ENCODE measurements around the gene TERT.
A peak's percentile ranks its signal among the peaks of the same experiment; 100 is the strongest.

TERT gene

GRCh38 chr5:1325870-1326531 lies 31.1 kb upstream of the TERT start:
- no peak overlapping the region for H3K4me3 ChIP-seq (ENCODE audit: low read depth, low read length)
- no peaks in the 10 kb centered on the region for H3K4me1 ChIP-seq (ENCODE audit: control insufficient read depth, insufficient read depth, low read length)
- peaks cover 0 to 77% of the 10 kb centered on the region in 2 experiments; a peak in 2 of 3 replicates for H3K36me3 ChIP-seq (ENCODE audit: control insufficient read depth in 2 of 2, insufficient read depth in 1 of 2, low read length in 2 of 2)
- no peak overlapping the region for H3K27ac ChIP-seq (ENCODE audit: extremely low read depth, low read depth, low read length)
- no peaks in the 10 kb centered on the region for H3K9me3 ChIP-seq (ENCODE audit: control insufficient read depth, insufficient read depth, low read depth, low read length)
- ChIA-PET POLR2A (interaction anchor here (0.8 to 3.6 kb wide), 4 partner anchors 9 to 124 kb away, joined by 3 to 37 read pairs (median 4); partner anchors contain the start of gene CLPTM1L), CTCF (interaction anchor here (0.6 to 0.8 kb wide), 3 partner anchors 12 to 668 kb away, joined by 3 to 5 read pairs (median 3); no protein-coding TSS in a partner anchor)
- TF ChIP-seq ZNF37A (tag by site-specific recombination; IDR thresholded peaks at IDR 0.05) (no peak), ZNF394 (tag by site-specific recombination; IDR thresholded peaks at IDR 0.05; ENCODE audit: borderline replicate concordance) (peak; percentile 64; the same call in 1 of the 2 replicates)

GRCh38 chr5:1325191-1325741 lies 30.4 kb upstream of the TERT start:
- TF ChIP-seq ZBTB11 (tag by site-specific recombination; conservative IDR thresholded peaks at IDR 0.05; ENCODE audit: low read depth) = no peak
- TF ChIP-seq ZNF555 (tag by site-specific recombination; conservative IDR thresholded peaks at IDR 0.05) = no peak
- TF ChIP-seq ZNF19 (tag by site-specific recombination; IDR thresholded peaks at IDR 0.05; ENCODE audit: low read depth) = no peak
- no peak for TF ChIP-seq ZBTB44 (tag by site-specific recombination; IDR thresholded peaks at IDR 0.05)
- no peak for TF ChIP-seq ZNF560 (tag by site-specific recombination; IDR thresholded peaks at IDR 0.05; ENCODE audit: borderline replicate concordance)
- TF ChIP-seq, protein P1, sequence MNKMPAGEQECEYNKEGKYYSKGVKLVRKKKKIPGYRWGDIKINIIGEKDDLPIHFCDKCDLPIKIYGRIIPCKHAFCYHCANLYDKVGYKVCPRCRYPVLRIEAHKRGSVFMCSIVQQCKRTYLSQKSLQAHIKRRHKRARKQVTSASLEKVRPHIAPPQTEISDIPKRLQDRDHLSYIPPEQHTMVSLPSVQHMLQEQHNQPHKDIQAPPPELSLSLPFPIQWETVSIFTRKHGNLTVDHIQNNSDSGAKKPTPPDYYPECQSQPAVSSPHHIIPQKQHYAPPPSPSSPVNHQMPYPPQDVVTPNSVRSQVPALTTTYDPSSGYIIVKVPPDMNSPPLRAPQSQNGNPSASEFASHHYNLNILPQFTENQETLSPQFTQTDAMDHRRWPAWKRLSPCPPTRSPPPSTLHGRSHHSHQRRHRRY (tag by site-specific recombination; IDR thresholded peaks at IDR 0.05) = no peak
- CTCF ChIA-PET = interaction anchor here (0.8 to 1.0 kb wide), 2 partner anchors 151 to 158 kb away, joined by 3 read pairs; no protein-coding TSS in a partner anchor
- peaks cover 0 to 77% of the 10 kb centered on the region in 2 experiments; a peak in 2 of 3 replicates for H3K36me3 ChIP-seq (ENCODE audit: control insufficient read depth in 2 of 2, insufficient read depth in 1 of 2, low read length in 2 of 2)
- H3K27ac ChIP-seq (ENCODE audit: extremely low read depth, low read depth, low read length) = no peak overlapping the region
- H3K4me1 ChIP-seq (ENCODE audit: control insufficient read depth, insufficient read depth, low read length) = no peaks in the 10 kb centered on the region
- POLR2A ChIA-PET = interaction anchor here (3.6 kb wide), 1 partner anchor 18 kb away, joined by 37 read pairs; the partner anchor contains the start of gene CLPTM1L
- H3K4me3 ChIP-seq (ENCODE audit: low read depth, low read length) = no peak overlapping the region
- H3K9me3 ChIP-seq (ENCODE audit: control insufficient read depth, insufficient read depth, low read depth, low read length) = no peaks in the 10 kb centered on the region

- H3K27ac ChIP-seq (ENCODE audit: extremely low read depth, low read depth, low read length) = no peak overlapping the region
- no peak overlapping the region for H3K4me3 ChIP-seq (ENCODE audit: low read depth, low read length)
- CTCF ChIA-PET = interaction anchor here (1.0 kb wide), 1 partner anchor 150 kb away, joined by 3 read pairs; no protein-coding TSS in a partner anchor
- H3K9me3 ChIP-seq (ENCODE audit: control insufficient read depth, insufficient read depth, low read depth, low read length) = no peaks in the 10 kb centered on the region
- POLR2A ChIA-PET = interaction anchor here (0.5 kb wide), 1 partner anchor 206 kb away, joined by 8 read pairs; no protein-coding TSS in a partner anchor
- H3K36me3 ChIP-seq (ENCODE audit: control insufficient read depth in 2 of 2, insufficient read depth in 1 of 2, low read length in 2 of 2) = peaks cover 0 to 77% of the 10 kb centered on the region in 2 experiments; a peak in 2 of 3 replicates
- TF ChIP-seq ZNF600 (tag by site-specific recombination; IDR thresholded peaks at IDR 0.05) = peak; percentile 45; the same call in 1 of the 2 replicates
- no peak for TF ChIP-seq ZNF112 (tag by site-specific recombination; IDR thresholded peaks at IDR 0.05)
- no peaks in the 10 kb centered on the region for H3K4me1 ChIP-seq (ENCODE audit: control insufficient read depth, insufficient read depth, low read length)
These were observed 29.9 kb upstream of the TERT start for GRCh38 chr5:1324719-1325190.
